Prostate gland (tissue), 2 donors: Measurements from ENCODE around the gene SLC25A36.

Experiments used
- POLR2A ChIP-seq: fragments of 450-650 bp; IDR thresholded peaks from one replicate; pipeline ENCODE4 v1.6.1; 2016; ENCODE audit warnings: antibody characterized with exemption, mild to moderate bottlenecking
- TF ChIP-seq, protein P1 (sequence below), 4 experiments: fragments of 200-600 bp in 2 of 4; fragments of 450-650 bp in 2 of 4; sonication (generic) in 2 of 4; IDR thresholded peaks; 1 replicate in 3 of 4; 2 replicates in 1 of 4; pipeline ENCODE4 v1.5.1; 2016 to 2019; ENCODE audit warnings: antibody characterized with exemption in 4 of 4, mild to moderate bottlenecking in 2 of 4, moderate library complexity in 2 of 4

DNA sequence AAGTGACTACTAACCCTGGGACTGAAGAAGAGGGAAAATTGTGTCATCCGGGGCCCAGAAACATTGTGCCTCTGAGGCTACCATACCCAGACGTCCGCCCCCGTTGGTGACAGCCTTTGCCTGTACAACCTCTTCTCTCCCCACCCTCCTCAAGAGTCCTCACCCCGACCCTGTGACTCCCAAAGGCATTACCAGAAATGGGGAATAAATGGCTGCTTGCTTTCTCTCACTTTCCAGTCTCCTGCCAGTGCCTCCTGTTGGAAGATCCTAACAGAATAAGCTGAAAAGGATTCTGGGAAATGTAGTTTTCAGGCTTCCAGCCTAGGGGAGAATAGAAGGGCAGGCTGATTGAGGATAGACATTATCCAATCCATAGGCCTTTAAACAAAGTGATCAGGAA, 30.8 kb upstream of the SLC25A36 start:
- TF ChIP-seq, protein P1, sequence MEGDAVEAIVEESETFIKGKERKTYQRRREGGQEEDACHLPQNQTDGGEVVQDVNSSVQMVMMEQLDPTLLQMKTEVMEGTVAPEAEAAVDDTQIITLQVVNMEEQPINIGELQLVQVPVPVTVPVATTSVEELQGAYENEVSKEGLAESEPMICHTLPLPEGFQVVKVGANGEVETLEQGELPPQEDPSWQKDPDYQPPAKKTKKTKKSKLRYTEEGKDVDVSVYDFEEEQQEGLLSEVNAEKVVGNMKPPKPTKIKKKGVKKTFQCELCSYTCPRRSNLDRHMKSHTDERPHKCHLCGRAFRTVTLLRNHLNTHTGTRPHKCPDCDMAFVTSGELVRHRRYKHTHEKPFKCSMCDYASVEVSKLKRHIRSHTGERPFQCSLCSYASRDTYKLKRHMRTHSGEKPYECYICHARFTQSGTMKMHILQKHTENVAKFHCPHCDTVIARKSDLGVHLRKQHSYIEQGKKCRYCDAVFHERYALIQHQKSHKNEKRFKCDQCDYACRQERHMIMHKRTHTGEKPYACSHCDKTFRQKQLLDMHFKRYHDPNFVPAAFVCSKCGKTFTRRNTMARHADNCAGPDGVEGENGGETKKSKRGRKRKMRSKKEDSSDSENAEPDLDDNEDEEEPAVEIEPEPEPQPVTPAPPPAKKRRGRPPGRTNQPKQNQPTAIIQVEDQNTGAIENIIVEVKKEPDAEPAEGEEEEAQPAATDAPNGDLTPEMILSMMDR (IDR thresholded peaks at IDR 0.05) = no peak
- TF ChIP-seq POLR2A = no peak
